ENCODE data around the gene NLGN1.
"Not testable (repeated sequence)": the region's sequence is repeated elsewhere in the genome, so short reads cannot be mapped to it uniquely, and the experiment has no call there.

NLGN1 gene

GRCh38 chr3:174223626-174224025, 826.1 kb downstream of the NLGN1 start:
- no peak for DNase-seq (ENCODE audit: low spot score)

GRCh38 chr3:174229916-174230315, 832.4 kb downstream of the NLGN1 start:
- DNase-seq (ENCODE audit: low spot score), result no peak

- not testable (repeated sequence) for DNase-seq (ENCODE audit: low spot score)
Observed at GRCh38 chr3:174232028-174232657, 834.6 kb downstream of the NLGN1 start.

DNA sequence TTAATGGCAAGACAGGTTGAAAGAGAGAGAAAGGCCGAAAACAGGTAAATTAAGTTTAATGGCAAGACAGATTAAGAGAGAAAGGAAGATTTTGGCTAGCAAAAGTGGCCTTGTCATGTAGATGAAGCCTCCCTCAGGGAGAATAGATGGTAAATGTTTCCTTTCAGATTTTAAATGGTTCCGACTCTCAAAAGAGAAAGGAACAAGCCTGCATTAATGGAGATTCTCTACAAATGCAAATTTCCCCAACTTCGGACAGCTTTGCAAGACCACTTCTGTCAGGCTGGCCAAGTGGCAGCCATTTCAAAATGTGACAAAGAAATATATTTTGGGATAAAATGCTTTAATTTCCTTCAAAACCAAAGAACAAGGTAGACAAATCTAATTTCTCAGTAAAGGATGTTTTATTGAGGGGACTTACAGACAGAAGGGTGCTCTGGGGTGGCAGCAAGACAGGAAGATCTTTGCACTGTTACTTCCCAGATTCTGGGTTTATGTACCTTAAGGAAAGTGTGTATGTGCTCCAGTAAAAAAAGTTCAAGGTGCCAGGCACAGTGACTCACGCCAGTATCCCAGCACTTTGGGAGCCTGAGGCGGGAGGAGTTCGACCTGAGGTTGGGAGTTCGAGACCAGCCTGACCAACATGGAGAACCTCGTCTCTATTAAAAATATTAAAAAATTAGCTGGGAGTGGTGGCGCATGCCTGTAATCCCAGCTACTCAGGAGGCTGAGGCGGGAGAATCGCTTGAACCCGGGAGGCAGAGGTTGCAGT, 835.3 kb downstream of the NLGN1 start:
- DNase-seq (ENCODE audit: low spot score), result no peak

DNA sequence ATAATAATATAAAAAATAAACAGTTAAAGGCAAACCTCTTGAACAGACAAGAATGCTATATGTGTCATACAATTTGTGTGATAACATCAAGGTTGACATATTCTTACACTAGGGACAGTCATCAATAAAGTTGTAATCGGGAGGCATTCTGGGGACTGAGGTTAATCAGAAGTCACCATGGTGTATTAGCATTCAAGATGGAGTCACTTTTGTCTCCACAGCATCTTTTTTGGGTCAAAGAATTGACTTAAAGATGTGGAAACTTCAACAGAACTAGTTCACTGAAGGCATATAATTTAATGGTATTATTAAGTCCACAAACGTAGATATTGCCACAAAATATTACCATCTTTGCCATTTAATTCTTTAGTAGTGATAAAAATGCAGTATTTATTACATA, 836.0 kb downstream of the NLGN1 start:
- DNase-seq (ENCODE audit: low spot score), result no peak

DNA sequence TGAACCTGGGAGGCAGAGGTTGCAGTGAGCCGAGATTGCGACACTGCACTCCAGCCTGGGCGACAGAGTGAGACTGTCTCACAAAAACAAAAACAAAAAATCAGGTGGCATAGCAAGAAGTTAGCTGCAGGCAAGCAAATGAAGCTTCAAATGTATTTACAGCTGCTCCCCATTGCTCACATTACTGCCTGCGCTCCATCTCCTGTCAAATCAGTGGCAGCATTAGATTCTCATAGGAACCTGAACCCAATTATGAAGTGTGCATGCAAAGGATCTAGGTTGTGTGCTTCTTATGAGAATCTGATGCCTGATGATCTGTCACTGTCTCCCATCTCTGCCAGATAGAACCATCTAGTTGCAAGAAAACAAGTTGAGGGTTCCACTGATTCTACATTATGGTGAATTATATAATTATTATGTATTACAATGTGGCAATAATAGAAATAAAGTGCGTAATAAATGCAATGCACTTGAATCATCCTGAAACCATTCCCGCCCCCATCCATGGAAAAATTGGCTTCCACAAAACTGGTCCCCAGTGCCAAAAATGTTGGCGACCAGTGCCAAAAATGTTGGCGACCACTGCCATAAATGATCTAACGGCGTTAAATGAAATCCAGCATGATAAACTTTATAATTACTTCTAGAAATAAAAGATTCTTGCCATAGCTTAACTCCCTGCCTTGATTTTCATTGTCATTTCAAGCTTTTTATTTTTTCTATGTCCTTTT, 844.9 kb downstream of the NLGN1 start:
- no peak for DNase-seq (ENCODE audit: low spot score)

DNA sequence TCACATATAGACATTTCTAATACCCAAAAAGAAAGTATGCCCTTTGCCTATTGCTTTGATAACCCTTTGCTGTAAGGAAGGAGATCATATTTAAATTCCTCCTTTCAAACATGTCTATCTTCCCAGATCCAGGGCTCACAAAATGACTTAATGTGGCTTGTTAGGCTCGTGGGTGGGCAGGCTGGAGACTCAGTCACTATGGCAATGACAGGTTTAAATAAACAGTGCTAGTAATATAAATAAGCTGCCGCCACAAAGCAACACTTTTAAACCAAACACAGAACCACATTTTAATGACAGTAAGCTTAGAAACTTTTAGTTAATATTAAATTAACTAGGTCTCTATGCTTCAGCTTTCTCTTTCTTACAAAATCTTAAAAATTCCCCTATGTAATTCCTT, 845.6 kb downstream of the NLGN1 start:
- DNase-seq (ENCODE audit: low spot score), result no peak

- no peak for DNase-seq (ENCODE audit: low spot score)
Observed at GRCh38 chr3:174247687-174248152, 850.2 kb downstream of the NLGN1 start.

- no peak for DNase-seq (ENCODE audit: low spot score)
Observed at GRCh38 chr3:174251681-174252080, 854.1 kb downstream of the NLGN1 start.

DNA sequence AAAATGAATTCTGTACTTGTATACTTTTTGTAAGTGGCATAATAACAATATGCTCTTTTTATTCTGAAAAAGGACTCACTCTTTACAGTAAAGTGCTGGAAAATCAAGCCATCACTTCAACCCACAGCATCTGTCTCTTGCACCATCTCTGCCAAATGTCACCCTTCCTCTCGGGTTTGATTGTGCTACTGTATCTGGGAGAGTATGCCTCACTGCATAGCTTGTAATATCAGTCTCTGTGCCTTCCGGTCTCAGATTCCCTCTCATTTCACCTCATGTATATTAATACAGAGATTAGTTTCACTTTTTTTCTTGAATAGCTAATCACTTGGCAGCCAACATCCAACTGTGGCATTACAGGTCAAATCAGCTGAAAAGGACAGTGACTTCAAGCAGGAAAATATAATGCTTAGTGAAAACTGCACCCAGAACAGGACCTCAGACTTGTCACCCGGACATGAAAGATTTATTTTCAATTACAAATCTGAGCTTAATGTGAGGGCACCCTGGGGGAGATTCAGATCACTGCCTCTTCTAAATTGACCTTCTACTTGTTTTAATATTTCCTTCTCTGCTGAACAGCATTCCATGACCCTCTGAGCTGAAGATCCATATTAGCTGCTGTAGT, 855.8 kb downstream of the NLGN1 start:
- DNase-seq (ENCODE audit: low spot score), result no peak

- DNase-seq (ENCODE audit: low spot score), result no peak
Observed at GRCh38 chr3:174253940-174254339, 856.4 kb downstream of the NLGN1 start.

DNA sequence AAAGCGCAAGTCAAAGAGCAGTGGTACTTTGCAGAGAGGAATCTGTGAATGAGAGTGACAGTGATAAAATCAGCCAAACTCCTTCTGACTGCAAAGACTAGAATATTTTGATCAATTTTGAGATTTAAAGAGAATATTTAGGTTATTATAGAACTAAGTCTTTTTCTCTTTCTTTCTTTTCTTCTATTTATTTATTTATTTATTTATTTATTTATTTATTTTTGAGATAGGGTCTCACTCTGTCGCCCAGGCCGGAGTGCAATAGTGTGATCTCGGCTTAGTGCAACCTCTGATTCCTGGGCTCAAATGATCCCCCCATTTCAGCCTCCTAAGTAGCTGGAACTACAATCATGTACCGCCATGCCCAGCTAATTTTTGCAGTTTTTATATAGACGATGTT, 857.9 kb downstream of the NLGN1 start:
- DNase-seq (ENCODE audit: low spot score), result no peak

GRCh38 chr3:174266476-174266875, 868.9 kb downstream of the NLGN1 start:
- no peak for DNase-seq (ENCODE audit: low spot score)

DNA sequence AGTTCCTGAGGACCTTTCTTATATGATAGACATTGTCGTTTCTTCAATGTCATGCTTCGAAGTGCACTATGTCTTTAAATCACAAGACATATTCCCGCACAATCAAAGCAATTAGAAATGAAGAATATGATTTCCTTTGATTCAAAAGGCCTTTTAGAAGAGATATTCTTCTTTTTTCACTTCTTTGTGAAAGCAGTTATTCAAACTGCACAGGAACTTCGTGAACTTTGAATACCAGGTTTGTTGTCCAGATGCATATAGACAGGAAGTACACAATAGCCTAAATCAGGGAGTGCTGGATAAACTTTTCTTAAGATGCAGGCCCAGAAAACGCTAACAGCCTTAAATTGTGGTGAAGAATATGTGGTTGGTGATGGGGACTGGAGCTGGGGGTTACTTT, 870.5 kb downstream of the NLGN1 start:
- no peak for DNase-seq (ENCODE audit: low spot score)

DNA sequence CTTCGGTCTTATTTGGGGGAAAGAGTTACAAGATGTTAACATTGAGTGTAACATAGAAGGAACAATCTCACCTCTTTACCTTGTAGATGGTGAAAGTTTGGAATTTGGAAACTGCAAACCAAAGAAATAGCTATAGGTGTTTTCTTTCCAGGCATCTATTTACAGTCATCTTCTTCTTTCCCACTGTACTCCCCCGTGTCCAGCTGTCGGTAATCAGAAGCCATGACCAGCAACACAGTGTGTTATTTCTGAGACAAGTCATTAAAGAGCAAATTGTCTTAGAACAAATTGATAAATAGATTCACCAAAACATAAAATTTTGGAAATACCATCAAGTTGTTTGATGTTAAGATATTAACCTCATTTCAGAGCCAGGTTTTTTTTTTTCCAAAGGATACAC, 871.0 kb downstream of the NLGN1 start:
- no peak for DNase-seq (ENCODE audit: low spot score)

- no peak for DNase-seq (ENCODE audit: low spot score)
Observed at GRCh38 chr3:174270841-174271240, 873.3 kb downstream of the NLGN1 start.

GRCh38 chr3:174275336-174275735, 877.8 kb downstream of the NLGN1 start:
- no peak for DNase-seq (ENCODE audit: low spot score)

- no peak for DNase-seq (ENCODE audit: low spot score)
Observed at GRCh38 chr3:174276826-174277225, 879.3 kb downstream of the NLGN1 start.

- no peak for DNase-seq (ENCODE audit: low spot score)
Observed at GRCh38 chr3:174278094-174278493, 880.5 kb downstream of the NLGN1 start.

DNA sequence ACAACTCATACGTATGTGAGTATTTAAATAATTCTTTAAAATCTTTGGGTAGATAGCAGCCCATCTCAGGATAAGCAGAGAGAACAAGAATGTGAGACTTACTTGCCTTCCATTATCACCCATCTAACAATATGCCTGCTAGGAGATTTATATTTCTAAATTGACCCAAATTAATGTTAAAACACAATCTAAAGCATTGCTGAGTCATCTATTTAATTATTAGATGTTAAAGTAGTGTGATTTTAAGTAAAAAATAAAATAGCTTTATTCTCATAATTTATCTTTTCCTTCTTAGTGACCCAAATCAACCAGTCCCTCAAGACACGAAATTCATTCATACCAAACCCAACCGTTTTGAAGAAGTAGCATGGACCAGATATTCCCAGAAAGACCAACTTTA, 882.6 kb downstream of the NLGN1 start:
- no peak for DNase-seq (ENCODE audit: low spot score)

DNA sequence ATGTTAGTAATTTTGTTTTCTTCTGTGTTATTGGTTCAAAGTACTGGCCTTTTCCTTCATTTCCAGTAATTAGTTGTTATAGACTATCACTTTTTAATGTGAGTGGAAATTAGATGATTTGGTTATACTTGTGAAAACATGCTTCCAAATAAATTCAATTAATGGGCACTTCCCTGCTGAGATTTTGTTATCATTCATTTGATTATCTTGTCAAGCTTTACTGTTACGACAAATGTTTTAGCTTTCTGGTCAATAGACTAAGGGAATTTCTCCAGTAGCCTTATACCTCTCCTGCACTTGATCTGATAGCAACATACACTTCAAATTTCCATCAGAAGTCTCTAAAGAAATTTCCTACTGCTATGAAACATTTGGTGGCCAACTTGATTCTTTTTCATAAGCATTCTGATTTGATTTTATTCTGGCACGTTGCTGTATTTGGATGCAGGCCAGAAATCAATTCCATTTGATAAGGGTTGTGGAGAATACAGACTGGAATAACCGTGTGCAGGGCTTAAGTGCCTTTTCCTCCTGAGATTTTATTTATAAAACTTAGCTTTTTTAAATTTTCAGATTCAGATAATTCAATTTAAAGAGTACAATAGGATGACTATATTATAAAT, 887.8 kb downstream of the NLGN1 start:
- DNase-seq (ENCODE audit: low spot score), result no peak

DNA sequence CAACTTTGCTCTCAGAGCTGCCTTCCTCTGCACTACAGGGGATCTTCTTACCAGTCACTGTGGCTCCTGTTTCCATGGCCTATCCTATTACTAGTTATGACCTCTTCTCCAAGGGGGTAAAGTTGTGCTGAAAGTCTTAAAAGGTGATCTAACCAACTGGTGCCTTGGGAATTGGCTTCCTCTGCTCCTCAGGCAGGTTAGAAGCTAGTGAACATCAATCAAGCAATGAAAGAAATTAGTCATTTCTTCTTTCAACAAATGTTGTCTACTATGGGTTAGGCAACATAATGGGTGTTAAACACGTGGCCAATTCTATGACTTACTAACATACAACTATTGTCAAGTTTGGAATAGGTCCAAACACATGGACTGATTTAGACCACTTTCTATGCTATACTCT, 890.2 kb downstream of the NLGN1 start:
- no peak for DNase-seq (ENCODE audit: low spot score)
